ENCODE data around the gene NEGR1. TPM values are rescaled to one million over a fixed set of nuclear protein-coding genes. Genes with fewer than 3 reads are reported as not detected.

The NEGR1 gene
- polyA plus RNA-seq, 4 donors, result 0.27 to 5.4 (median 1.7) TPM; not detected in 1

- FAIRE-seq, result no peak
- DNase-seq, result no peak
- WGBS, 3 donors, result 29 to 55% (median 49%) methylated on average over 3 of the region's 3 CpGs
- no peaks in the 10 kb centered on the region for H3K36me3 ChIP-seq (ENCODE audit: control insufficient read depth in 3 of 3, insufficient read depth in 2 of 3, low read depth in 1 of 3, low read length in 3 of 3)
- no peak overlapping the region for H3K27ac ChIP-seq (ENCODE audit: low read depth in 1 of 3, low read length in 2 of 3)
- H3K4me1 ChIP-seq (ENCODE audit: control insufficient read depth in 3 of 3, insufficient read depth in 2 of 3, low read depth in 1 of 3, low read length in 2 of 3), result no peaks in the 10 kb centered on the region
- no peak overlapping the region for H3K4me3 ChIP-seq (ENCODE audit: low read depth in 1 of 3, low read length in 3 of 3)
- H3K27me3 ChIP-seq (ENCODE audit: control insufficient read depth in 3 of 3, insufficient read depth in 3 of 3, low read length in 3 of 3), result no peaks in the 10 kb centered on the region
- no peaks in the 10 kb centered on the region for H3K9me3 ChIP-seq (ENCODE audit: control insufficient read depth in 2 of 2, insufficient read depth in 1 of 2, low read depth in 1 of 2, low read length in 1 of 2)
Measured at GRCh38 chr1:71668065-71668464, 614.3 kb downstream of the NEGR1 start.

GRCh38 chr1:71667216-71667615 is 615.1 kb downstream of the NEGR1 start:
- H3K27ac ChIP-seq (ENCODE audit: low read depth in 1 of 3, low read length in 2 of 3), result no peak overlapping the region
- WGBS, 3 donors, result 39 to 61% (median 47%) methylated on average over 2 of the region's 2 CpGs
- H3K36me3 ChIP-seq (ENCODE audit: control insufficient read depth in 3 of 3, insufficient read depth in 2 of 3, low read depth in 1 of 3, low read length in 3 of 3), result no peaks in the 10 kb centered on the region
- H3K4me3 ChIP-seq (ENCODE audit: low read depth in 1 of 3, low read length in 3 of 3), result no peak overlapping the region
- H3K9me3 ChIP-seq (ENCODE audit: control insufficient read depth in 2 of 2, insufficient read depth in 1 of 2, low read depth in 1 of 2, low read length in 1 of 2), result no peaks in the 10 kb centered on the region
- FAIRE-seq, result no peak
- no peak for DNase-seq
- H3K27me3 ChIP-seq (ENCODE audit: control insufficient read depth in 3 of 3, insufficient read depth in 3 of 3, low read length in 3 of 3), result no peaks in the 10 kb centered on the region
- H3K4me1 ChIP-seq (ENCODE audit: control insufficient read depth in 3 of 3, insufficient read depth in 2 of 3, low read depth in 1 of 3, low read length in 2 of 3), result no peaks in the 10 kb centered on the region

GRCh38 chr1:71666609-71667008 is 615.7 kb downstream of the NEGR1 start:
- FAIRE-seq (no peak), DNase-seq (no peak)
- Histone ChIP-seq H3K27ac (ENCODE audit: low read depth in 1 of 3, low read length in 2 of 3) (no peak overlapping the region), H3K36me3 (ENCODE audit: control insufficient read depth in 3 of 3, insufficient read depth in 2 of 3, low read depth in 1 of 3, low read length in 3 of 3) (no peaks in the 10 kb centered on the region), H3K9me3 (ENCODE audit: control insufficient read depth in 2 of 2, insufficient read depth in 1 of 2, low read depth in 1 of 2, low read length in 1 of 2) (no peaks in the 10 kb centered on the region), H3K27me3 (ENCODE audit: control insufficient read depth in 3 of 3, insufficient read depth in 3 of 3, low read length in 3 of 3) (no peaks in the 10 kb centered on the region), H3K4me1 (ENCODE audit: control insufficient read depth in 3 of 3, insufficient read depth in 2 of 3, low read depth in 1 of 3, low read length in 2 of 3) (no peaks in the 10 kb centered on the region), H3K4me3 (ENCODE audit: low read depth in 1 of 3, low read length in 3 of 3) (no peak overlapping the region)

GRCh38 chr1:71660411-71660810 is 621.9 kb downstream of the NEGR1 start:
- no peaks in the 10 kb centered on the region for H3K27me3 ChIP-seq (ENCODE audit: control insufficient read depth in 3 of 3, insufficient read depth in 3 of 3, low read length in 3 of 3)
- no peak overlapping the region for H3K27ac ChIP-seq (ENCODE audit: low read depth in 1 of 3, low read length in 2 of 3)
- no peak for DNase-seq
- H3K9me3 ChIP-seq (ENCODE audit: control insufficient read depth in 2 of 2, insufficient read depth in 1 of 2, low read depth in 1 of 2, low read length in 1 of 2), result no peaks in the 10 kb centered on the region
- no peaks in the 10 kb centered on the region for H3K36me3 ChIP-seq (ENCODE audit: control insufficient read depth in 3 of 3, insufficient read depth in 2 of 3, low read depth in 1 of 3, low read length in 3 of 3)
- whole genome bisulfite sequencing, 3 donors, result 72 to 85% (median 72%) methylated on average over 4 of the region's 4 CpGs
- no peak for FAIRE-seq
- H3K4me1 ChIP-seq (ENCODE audit: control insufficient read depth in 3 of 3, insufficient read depth in 2 of 3, low read depth in 1 of 3, low read length in 2 of 3), result no peaks in the 10 kb centered on the region
- no peak overlapping the region for H3K4me3 ChIP-seq (ENCODE audit: low read depth in 1 of 3, low read length in 3 of 3)

- Histone ChIP-seq H3K27ac (ENCODE audit: low read depth in 1 of 3, low read length in 2 of 3) (no peak overlapping the region), H3K4me3 (ENCODE audit: low read depth in 1 of 3, low read length in 3 of 3) (no peak overlapping the region), H3K36me3 (ENCODE audit: control insufficient read depth in 3 of 3, insufficient read depth in 2 of 3, low read depth in 1 of 3, low read length in 3 of 3) (no peaks in the 10 kb centered on the region), H3K9me3 (ENCODE audit: control insufficient read depth in 2 of 2, insufficient read depth in 1 of 2, low read depth in 1 of 2, low read length in 1 of 2) (no peaks in the 10 kb centered on the region), H3K27me3 (ENCODE audit: control insufficient read depth in 3 of 3, insufficient read depth in 3 of 3, low read length in 3 of 3) (no peaks in the 10 kb centered on the region), H3K4me1 (ENCODE audit: control insufficient read depth in 3 of 3, insufficient read depth in 2 of 3, low read depth in 1 of 3, low read length in 2 of 3) (no peaks in the 10 kb centered on the region)
- FAIRE-seq (no peak), DNase-seq (no peak)
- 63 to 81% (median 79%) methylated on average over 4 of the region's 4 CpGs for WGBS, 3 donors
Measured at GRCh38 chr1:71657891-71658679, 624.3 kb downstream of the NEGR1 start.

GRCh38 chr1:71656902-71657301 is 625.4 kb downstream of the NEGR1 start:
- no peaks in the 10 kb centered on the region for H3K9me3 ChIP-seq (ENCODE audit: control insufficient read depth in 2 of 2, insufficient read depth in 1 of 2, low read depth in 1 of 2, low read length in 1 of 2)
- no peak for DNase-seq
- H3K4me1 ChIP-seq (ENCODE audit: control insufficient read depth in 3 of 3, insufficient read depth in 2 of 3, low read depth in 1 of 3, low read length in 2 of 3), result no peaks in the 10 kb centered on the region
- 83 to 89% (median 85%) methylated on average over 1 of the region's 1 CpG for WGBS, 3 donors
- H3K4me3 ChIP-seq (ENCODE audit: low read depth in 1 of 3, low read length in 3 of 3), result no peak overlapping the region
- no peak overlapping the region for H3K27ac ChIP-seq (ENCODE audit: low read depth in 1 of 3, low read length in 2 of 3)
- H3K36me3 ChIP-seq (ENCODE audit: control insufficient read depth in 3 of 3, insufficient read depth in 2 of 3, low read depth in 1 of 3, low read length in 3 of 3), result no peaks in the 10 kb centered on the region
- no peak for FAIRE-seq
- no peaks in the 10 kb centered on the region for H3K27me3 ChIP-seq (ENCODE audit: control insufficient read depth in 3 of 3, insufficient read depth in 3 of 3, low read length in 3 of 3)

- no peaks in the 10 kb centered on the region for H3K9me3 ChIP-seq (ENCODE audit: control insufficient read depth in 2 of 2, insufficient read depth in 1 of 2, low read depth in 1 of 2, low read length in 1 of 2)
- WGBS, 3 donors, result 67 to 84% (median 75%) methylated on average over 2 of the region's 2 CpGs
- H3K27ac ChIP-seq (ENCODE audit: low read depth in 1 of 3, low read length in 2 of 3), result no peak overlapping the region
- DNase-seq (no peak), FAIRE-seq (no peak)
- H3K36me3 ChIP-seq (ENCODE audit: control insufficient read depth in 3 of 3, insufficient read depth in 2 of 3, low read depth in 1 of 3, low read length in 3 of 3), result no peaks in the 10 kb centered on the region
- H3K27me3 ChIP-seq (ENCODE audit: control insufficient read depth in 3 of 3, insufficient read depth in 3 of 3, low read length in 3 of 3), result no peaks in the 10 kb centered on the region
- no peak overlapping the region for H3K4me3 ChIP-seq (ENCODE audit: low read depth in 1 of 3, low read length in 3 of 3)
- H3K4me1 ChIP-seq (ENCODE audit: control insufficient read depth in 3 of 3, insufficient read depth in 2 of 3, low read depth in 1 of 3, low read length in 2 of 3), result no peaks in the 10 kb centered on the region
Measured at GRCh38 chr1:71655604-71656003, 626.7 kb downstream of the NEGR1 start.

GRCh38 chr1:71653952-71654351 is 628.4 kb downstream of the NEGR1 start:
- Histone ChIP-seq H3K36me3 (ENCODE audit: control insufficient read depth in 3 of 3, insufficient read depth in 2 of 3, low read depth in 1 of 3, low read length in 3 of 3) (no peaks in the 10 kb centered on the region), H3K27ac (ENCODE audit: low read depth in 1 of 3, low read length in 2 of 3) (no peak overlapping the region), H3K27me3 (ENCODE audit: control insufficient read depth in 3 of 3, insufficient read depth in 3 of 3, low read length in 3 of 3) (no peaks in the 10 kb centered on the region), H3K4me3 (ENCODE audit: low read depth in 1 of 3, low read length in 3 of 3) (no peak overlapping the region), H3K4me1 (ENCODE audit: control insufficient read depth in 3 of 3, insufficient read depth in 2 of 3, low read depth in 1 of 3, low read length in 2 of 3) (no peaks in the 10 kb centered on the region), H3K9me3 (ENCODE audit: control insufficient read depth in 2 of 2, insufficient read depth in 1 of 2, low read depth in 1 of 2, low read length in 1 of 2) (no peaks in the 10 kb centered on the region)
- 57 to 78% (median 60%) methylated on average over 2 of the region's 2 CpGs for WGBS, 3 donors
- DNase-seq (no peak), FAIRE-seq (no peak)

- DNase-seq, result no peak
- Histone ChIP-seq H3K4me1 (ENCODE audit: control insufficient read depth in 3 of 3, insufficient read depth in 2 of 3, low read depth in 1 of 3, low read length in 2 of 3) (no peaks in the 10 kb centered on the region), H3K9me3 (ENCODE audit: control insufficient read depth in 2 of 2, insufficient read depth in 1 of 2, low read depth in 1 of 2, low read length in 1 of 2) (no peaks in the 10 kb centered on the region), H3K36me3 (ENCODE audit: control insufficient read depth in 3 of 3, insufficient read depth in 2 of 3, low read depth in 1 of 3, low read length in 3 of 3) (no peaks in the 10 kb centered on the region), H3K27me3 (ENCODE audit: control insufficient read depth in 3 of 3, insufficient read depth in 3 of 3, low read length in 3 of 3) (no peaks in the 10 kb centered on the region), H3K4me3 (ENCODE audit: low read depth in 1 of 3, low read length in 3 of 3) (no peak overlapping the region), H3K27ac (ENCODE audit: low read depth in 1 of 3, low read length in 2 of 3) (no peak overlapping the region)
- WGBS, 3 donors, result 67 to 79% (median 69%) methylated on average over 1 of the region's 1 CpG
- no peak for FAIRE-seq
Measured at GRCh38 chr1:71651214-71651613, 631.1 kb downstream of the NEGR1 start.

All from small intestine (tissue), 7 donors.